ENCODE data around the gene ITIH5. TPM values are rescaled to one million over a fixed set of nuclear protein-coding genes. Genes with fewer than 3 reads are reported as not detected.

ITIH5 gene
- total and polyA plus RNA-seq, 2 of the 13 experiments (the other 11 are each of a cell fraction or from before 2014, with no cell fraction given), result 4.7 to 8.9 TPM

DNA sequence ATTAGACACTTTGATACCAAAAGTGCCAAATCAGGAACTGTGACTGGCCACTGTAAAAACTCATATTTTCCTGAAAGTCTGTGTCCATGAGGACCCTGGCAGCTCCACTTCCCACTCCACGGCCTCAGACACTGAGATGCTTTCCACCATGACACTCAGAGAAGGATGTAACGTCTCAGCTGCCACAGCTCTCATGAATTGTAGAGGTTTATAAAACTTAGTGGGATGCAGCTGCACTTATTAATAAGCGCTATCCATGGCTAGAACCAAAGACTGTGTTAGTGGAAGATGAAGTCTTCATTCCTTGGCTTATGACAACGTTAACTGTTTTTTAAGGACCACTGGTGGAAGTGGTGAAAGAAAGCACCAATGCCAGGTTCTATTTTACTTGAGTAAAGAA, 121.0 kb downstream of the ITIH5 start:
- CTCF ChIA-PET (ENCODE audit: low intra/inter-chr PET ratio, low total read pairs), result no interaction called here
- no TSS peak for BruUV-seq (replicated peaks)

DNA sequence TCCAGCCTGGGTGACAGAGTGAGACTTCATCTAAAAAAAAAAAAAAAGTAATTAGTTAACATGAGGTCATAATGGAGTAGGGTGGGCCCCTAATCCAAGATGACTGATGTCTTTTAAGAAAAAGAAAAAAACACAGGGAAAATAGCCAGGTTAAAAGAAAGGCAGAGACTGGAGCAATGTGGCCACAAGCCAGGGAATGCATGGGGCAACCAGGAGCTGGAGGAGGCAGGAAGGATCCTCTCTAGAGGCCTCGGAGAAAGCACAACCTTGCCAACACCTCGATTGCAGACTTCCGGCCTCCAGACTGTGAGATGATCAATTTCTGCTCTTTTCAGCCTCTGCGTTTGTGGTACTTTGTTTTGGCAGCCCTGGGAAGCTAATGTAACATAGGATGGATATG, 121.5 kb downstream of the ITIH5 start:
- FAIRE-seq (no peak), DNase-seq (ENCODE audit: low spot score) (no peak), ATAC-seq (no peak)
- H3K79me2 ChIP-seq (ENCODE audit: insufficient read depth, low read length), result no peaks in the 10 kb centered on the region
- 76% methylated on average over 3 of the region's 4 CpGs for WGBS (ENCODE audit: low lambda C conversion rate)
- no peak overlapping the region for H2AFZ ChIP-seq (ENCODE audit: low read length)
- no peak overlapping the region for H3K4me3 ChIP-seq (replicated peaks in 1 of 3; ENCODE audit: insufficient read depth in 1 of 3, low read depth in 2 of 3, low read length in 3 of 3)
- H3K9ac ChIP-seq (ENCODE audit: insufficient read depth, low read depth, low read length), result no peak overlapping the region
- BruUV-seq (replicated peaks), result no TSS peak
- no peaks in the 10 kb centered on the region for H3K27me3 ChIP-seq (ENCODE audit: control insufficient read depth in 1 of 2, insufficient read depth in 2 of 2, low read length in 2 of 2)
- H3K9me3 ChIP-seq (ENCODE audit: low read length), result no peaks in the 10 kb centered on the region
- in situ Hi-C loops (cut with HindIII; ENCODE audit: extremely low pct_ligation_motif_present, low pct_unique_long_range_greater_than_20kb) (loop anchor here (5.0 to 10.0 kb wide), 2 partner anchors 47 to 120 kb away; partner anchors contain the start of gene ITIH5), intact Hi-C loops (cut with micrococcal nuclease; ENCODE audit: unreplicated experiment) (no loop called here)
- H3K36me3 ChIP-seq (replicated peaks in 1 of 2; ENCODE audit: control insufficient read depth in 1 of 2, insufficient read depth in 2 of 2, low read length in 2 of 2), result no peaks in the 10 kb centered on the region
- POLR2A ChIA-PET, result interaction anchor here (0.7 kb wide), 2 partner anchors 16 to 47 kb away, joined by 3 read pairs; no protein-coding TSS in a partner anchor
- CTCF ChIA-PET (ENCODE audit: low intra/inter-chr PET ratio, low total read pairs), result no interaction called here
- no peak overlapping the region for H3K27ac ChIP-seq (ENCODE audit: extremely low read length, insufficient read depth, low read length)
- no peak overlapping the region for H3K4me2 ChIP-seq (ENCODE audit: low read depth, low read length)
- no peaks in the 10 kb centered on the region for H4K20me1 ChIP-seq (ENCODE audit: insufficient read depth, low read length)
- H3K4me1 ChIP-seq (ENCODE audit: insufficient read depth, low read length), result peaks cover 41% of the 10 kb centered on the region
- TF ChIP-seq, protein P1, sequence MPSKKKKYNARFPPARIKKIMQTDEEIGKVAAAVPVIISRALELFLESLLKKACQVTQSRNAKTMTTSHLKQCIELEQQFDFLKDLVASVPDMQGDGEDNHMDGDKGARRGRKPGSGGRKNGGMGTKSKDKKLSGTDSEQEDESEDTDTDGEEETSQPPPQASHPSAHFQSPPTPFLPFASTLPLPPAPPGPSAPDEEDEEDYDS (CRISPR knock-in tag; IDR thresholded peaks at IDR 0.05), result no peak
- TF ChIP-seq, protein P2, sequence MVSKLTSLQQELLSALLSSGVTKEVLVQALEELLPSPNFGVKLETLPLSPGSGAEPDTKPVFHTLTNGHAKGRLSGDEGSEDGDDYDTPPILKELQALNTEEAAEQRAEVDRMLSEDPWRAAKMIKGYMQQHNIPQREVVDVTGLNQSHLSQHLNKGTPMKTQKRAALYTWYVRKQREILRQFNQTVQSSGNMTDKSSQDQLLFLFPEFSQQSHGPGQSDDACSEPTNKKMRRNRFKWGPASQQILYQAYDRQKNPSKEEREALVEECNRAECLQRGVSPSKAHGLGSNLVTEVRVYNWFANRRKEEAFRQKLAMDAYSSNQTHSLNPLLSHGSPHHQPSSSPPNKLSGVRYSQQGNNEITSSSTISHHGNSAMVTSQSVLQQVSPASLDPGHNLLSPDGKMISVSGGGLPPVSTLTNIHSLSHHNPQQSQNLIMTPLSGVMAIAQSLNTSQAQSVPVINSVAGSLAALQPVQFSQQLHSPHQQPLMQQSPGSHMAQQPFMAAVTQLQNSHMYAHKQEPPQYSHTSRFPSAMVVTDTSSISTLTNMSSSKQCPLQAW (CRISPR knock-in tag; IDR thresholded peaks at IDR 0.05), result no peak
- TF ChIP-seq ZNF282 (IDR thresholded peaks at IDR 0.05; ENCODE audit: partially characterized antibody) (no peak), HHEX (CRISPR knock-in tag; IDR thresholded peaks at IDR 0.05) (no peak), ZFP41 (CRISPR knock-in tag; IDR thresholded peaks at IDR 0.05; ENCODE audit: borderline replicate concordance) (no peak), MZF1 (CRISPR knock-in tag; IDR thresholded peaks at IDR 0.05; ENCODE audit: borderline replicate concordance) (no peak), ZNF619 (CRISPR knock-in tag; IDR thresholded peaks at IDR 0.05) (no peak), NCOA1 (CRISPR knock-in tag; IDR thresholded peaks at IDR 0.05) (no peak), MAFF (IDR thresholded peaks at IDR 0.05; ENCODE audit: low read depth, low read length) (no peak)
- TF ChIP-seq, protein P3, sequence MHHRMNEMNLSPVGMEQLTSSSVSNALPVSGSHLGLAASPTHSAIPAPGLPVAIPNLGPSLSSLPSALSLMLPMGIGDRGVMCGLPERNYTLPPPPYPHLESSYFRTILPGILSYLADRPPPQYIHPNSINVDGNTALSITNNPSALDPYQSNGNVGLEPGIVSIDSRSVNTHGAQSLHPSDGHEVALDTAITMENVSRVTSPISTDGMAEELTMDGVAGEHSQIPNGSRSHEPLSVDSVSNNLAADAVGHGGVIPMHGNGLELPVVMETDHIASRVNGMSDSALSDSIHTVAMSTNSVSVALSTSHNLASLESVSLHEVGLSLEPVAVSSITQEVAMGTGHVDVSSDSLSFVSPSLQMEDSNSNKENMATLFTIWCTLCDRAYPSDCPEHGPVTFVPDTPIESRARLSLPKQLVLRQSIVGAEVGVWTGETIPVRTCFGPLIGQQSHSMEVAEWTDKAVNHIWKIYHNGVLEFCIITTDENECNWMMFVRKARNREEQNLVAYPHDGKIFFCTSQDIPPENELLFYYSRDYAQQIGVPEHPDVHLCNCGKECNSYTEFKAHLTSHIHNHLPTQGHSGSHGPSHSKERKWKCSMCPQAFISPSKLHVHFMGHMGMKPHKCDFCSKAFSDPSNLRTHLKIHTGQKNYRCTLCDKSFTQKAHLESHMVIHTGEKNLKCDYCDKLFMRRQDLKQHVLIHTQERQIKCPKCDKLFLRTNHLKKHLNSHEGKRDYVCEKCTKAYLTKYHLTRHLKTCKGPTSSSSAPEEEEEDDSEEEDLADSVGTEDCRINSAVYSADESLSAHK (CRISPR knock-in tag; IDR thresholded peaks at IDR 0.05; ENCODE audit: borderline replicate concordance), result no peak

More for the DNA sequence above, 121.0 kb downstream of the ITIH5 start:
- Histone ChIP-seq H2AFZ (ENCODE audit: low read length) (no peak overlapping the region), H3K79me2 (ENCODE audit: insufficient read depth, low read length) (no peaks in the 10 kb centered on the region), H3K27ac (ENCODE audit: extremely low read length, insufficient read depth, low read length) (no peak overlapping the region), H3K4me3 (replicated peaks in 1 of 3; ENCODE audit: insufficient read depth in 1 of 3, low read depth in 2 of 3, low read length in 3 of 3) (no peak overlapping the region), H3K36me3 (replicated peaks in 1 of 2; ENCODE audit: control insufficient read depth in 1 of 2, insufficient read depth in 2 of 2, low read length in 2 of 2) (no peaks in the 10 kb centered on the region), H3K4me1 (ENCODE audit: insufficient read depth, low read length) (peaks cover 36% of the 10 kb centered on the region), H3K27me3 (ENCODE audit: control insufficient read depth in 1 of 2, insufficient read depth in 2 of 2, low read length in 2 of 2) (no peaks in the 10 kb centered on the region), H3K4me2 (ENCODE audit: low read depth, low read length) (no peak overlapping the region), H3K9me3 (ENCODE audit: low read length) (no peaks in the 10 kb centered on the region), H3K9ac (ENCODE audit: insufficient read depth, low read depth, low read length) (no peak overlapping the region), H4K20me1 (ENCODE audit: insufficient read depth, low read length) (no peaks in the 10 kb centered on the region)
- FAIRE-seq, result no peak
- DNase-seq (ENCODE audit: low spot score), result no peak
- 66% methylated on average over 4 of the region's 4 CpGs for WGBS (ENCODE audit: low lambda C conversion rate)
- ATAC-seq, result no peak
- TF ChIP-seq ZNF34 (CRISPR knock-in tag; IDR thresholded peaks at IDR 0.05; ENCODE audit: borderline replicate concordance), result no peak
- TF ChIP-seq PHF8 (CRISPR knock-in tag; IDR thresholded peaks at IDR 0.05), result no peak
- TF ChIP-seq, protein P4, sequence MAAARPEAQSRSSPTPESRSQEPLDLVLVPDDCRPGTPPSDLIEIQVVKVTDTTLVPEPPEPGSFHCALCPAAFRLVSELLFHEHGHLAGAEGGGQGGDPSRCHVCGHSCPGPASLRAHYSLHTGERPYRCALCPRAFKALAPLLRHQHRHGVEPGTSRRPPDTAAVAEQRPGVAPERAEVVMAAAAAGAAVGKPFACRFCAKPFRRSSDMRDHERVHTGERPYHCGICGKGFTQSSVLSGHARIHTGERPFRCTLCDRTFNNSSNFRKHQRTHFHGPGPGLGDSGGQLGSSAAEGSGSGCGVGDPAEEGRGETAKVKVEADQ (CRISPR knock-in tag; IDR thresholded peaks at IDR 0.05; ENCODE audit: borderline replicate concordance), result no peak
- in situ Hi-C loops (cut with HindIII; ENCODE audit: extremely low pct_ligation_motif_present, low pct_unique_long_range_greater_than_20kb), result loop anchor here (5.0 to 10.0 kb wide), 2 partner anchors 47 to 119 kb away; partner anchors contain the start of gene ITIH5
- POLR2A ChIA-PET, result interaction anchor here (0.7 kb wide), 2 partner anchors 15 to 47 kb away, joined by 3 read pairs; no protein-coding TSS in a partner anchor
- intact Hi-C loops (cut with micrococcal nuclease; ENCODE audit: unreplicated experiment), result no loop called here
